ENCODE measurements around the gene WFDC12.

WFDC12 gene

DNA sequence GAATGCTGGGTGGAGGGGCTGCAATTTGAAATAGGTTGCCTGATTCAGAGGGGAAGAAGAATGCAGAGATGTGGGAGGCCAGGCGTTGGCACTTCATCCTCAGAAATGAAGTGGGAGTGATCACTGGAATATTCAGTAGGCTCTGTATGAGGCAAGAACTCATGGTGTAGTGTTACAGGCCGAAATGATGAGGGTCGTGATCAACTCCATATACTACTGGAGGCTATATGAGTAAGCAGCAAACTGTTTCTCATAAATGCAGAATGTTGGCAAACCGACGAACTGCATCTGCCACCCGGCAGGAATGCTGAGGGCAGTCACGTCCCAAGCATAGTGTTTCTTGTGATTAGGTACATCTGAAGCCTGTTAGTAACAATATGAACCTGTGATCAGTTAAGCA, 36.0 kb downstream of the WFDC12 start:
- no peak for DNase-seq

DNA sequence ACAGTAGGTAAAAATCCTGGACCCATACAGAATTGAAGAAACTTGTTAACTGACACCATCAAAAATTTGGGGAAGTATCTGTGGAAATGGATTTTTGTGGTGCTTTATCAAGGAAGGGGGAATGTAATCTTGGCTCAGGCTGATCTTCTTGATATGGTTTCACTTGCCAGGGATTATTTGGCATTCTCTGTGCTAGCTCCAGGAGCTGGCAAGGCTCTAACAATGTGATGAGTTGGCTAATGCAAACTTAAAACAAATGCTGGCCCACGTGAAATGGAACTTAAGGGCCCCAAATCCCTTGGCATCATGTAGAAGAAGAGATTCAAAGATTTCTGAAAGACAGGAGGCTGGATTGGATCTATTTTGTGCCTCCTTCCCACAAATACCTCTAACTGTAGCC, 36.5 kb downstream of the WFDC12 start:
- DNase-seq = no peak

DNA sequence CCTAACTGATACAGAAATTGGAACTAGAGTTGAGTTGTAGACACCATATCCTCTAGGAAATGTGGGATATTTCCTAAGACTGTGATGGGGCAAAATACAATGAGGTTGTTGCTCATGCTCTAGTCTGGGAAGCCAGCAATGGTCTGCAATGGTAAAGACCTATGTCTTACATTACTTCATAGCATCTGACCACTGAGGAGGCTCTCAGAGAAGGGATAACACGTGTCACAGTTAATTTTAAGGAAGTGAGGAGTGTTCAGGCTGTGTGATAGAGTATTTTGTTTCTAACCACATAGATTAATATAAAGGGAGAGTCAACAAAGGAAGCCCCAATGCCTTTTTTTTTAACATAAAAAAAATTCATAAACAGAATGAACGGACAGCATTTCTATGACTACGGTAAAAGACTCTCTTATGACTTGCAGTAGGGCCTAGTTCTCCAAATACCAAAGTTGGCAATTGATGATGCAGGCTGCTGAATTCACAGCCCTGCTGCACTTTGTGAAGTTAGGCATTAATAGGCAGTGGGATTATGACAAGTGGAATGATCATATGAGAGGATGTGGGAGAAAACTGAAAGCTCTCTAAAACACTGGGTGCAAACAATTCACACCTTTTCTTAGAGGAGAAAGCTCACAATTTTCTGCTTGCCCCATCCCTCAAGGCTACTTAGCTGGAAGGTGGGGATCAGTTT, 37.0 kb downstream of the WFDC12 start:
- DNase-seq = no peak

DNA sequence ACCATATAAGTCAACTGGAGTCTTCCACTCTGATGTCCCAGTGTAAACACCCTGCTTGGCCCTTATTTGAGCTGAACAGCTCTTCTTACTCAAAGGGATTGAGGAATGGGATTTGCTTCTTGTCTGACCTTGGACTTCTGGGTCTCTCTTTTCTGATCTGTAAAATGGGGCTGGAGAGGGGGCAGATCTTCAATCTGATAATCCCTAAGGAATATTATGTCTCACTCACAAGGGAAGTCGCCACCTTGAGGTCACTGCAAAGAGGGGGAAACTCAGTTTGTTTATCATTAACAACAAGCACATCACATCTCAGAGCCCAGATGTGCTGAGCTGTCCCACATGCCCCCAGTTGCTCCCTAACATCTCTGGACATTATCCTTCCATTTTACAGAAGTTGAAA, 38.4 kb downstream of the WFDC12 start:
- no peak for DNase-seq

DNA sequence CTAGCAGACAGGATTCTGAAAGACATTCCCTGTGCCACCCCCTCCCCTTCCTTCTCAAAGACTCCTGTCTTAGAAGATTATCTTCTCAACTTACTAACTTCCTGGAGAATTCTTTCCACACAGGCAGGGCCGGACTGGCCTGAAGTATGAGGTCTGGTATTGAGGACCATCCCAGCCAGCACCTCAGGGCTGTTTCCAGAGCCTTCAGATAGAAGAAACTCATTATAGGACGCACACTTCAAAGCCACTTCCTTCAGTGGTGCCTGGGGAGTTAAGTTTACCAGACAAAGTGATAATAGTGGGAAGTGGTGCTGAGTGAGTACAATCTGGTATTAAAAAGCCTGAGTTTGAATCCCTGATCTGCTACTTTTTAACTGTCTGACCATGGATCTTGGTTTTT, 39.0 kb downstream of the WFDC12 start:
- DNase-seq = no peak

DNA sequence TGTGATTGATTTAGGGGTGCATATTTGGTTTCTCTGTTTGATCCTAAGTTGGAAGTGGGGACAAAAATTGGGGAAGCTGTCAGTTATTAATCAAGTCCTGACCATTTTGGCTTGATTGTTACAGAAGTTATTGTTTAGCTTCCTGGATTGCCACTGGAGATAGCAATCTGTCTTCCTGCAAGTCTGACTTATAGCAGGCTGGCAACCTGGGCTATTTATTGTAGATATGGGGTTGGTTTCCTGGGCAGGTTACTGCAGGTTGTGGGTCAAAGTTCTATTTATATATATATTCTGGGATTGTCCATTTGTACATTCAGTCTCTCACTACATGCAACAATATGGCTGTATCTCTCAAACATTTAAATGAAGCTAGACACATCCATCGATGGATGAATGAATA, 41.1 kb downstream of the WFDC12 start:
- DNase-seq = no peak

DNA sequence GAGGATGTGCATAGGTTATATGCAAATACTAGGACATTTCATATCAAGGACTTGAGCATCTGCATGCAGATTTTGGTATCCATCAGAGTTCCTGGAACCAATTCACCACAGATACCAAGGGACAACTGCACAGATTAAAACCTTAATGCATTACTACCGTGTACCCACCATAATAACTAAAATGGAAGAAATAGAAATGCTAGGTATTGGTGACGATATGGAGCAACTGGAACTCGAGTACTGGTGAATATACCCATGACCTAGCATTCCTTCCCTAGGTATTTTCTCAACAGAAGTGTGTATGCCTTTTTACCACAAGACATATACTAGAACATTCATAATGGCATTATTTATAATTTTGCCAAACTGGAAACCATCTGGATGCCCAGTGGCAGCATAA, 41.8 kb downstream of the WFDC12 start:
- DNase-seq = no peak

DNA sequence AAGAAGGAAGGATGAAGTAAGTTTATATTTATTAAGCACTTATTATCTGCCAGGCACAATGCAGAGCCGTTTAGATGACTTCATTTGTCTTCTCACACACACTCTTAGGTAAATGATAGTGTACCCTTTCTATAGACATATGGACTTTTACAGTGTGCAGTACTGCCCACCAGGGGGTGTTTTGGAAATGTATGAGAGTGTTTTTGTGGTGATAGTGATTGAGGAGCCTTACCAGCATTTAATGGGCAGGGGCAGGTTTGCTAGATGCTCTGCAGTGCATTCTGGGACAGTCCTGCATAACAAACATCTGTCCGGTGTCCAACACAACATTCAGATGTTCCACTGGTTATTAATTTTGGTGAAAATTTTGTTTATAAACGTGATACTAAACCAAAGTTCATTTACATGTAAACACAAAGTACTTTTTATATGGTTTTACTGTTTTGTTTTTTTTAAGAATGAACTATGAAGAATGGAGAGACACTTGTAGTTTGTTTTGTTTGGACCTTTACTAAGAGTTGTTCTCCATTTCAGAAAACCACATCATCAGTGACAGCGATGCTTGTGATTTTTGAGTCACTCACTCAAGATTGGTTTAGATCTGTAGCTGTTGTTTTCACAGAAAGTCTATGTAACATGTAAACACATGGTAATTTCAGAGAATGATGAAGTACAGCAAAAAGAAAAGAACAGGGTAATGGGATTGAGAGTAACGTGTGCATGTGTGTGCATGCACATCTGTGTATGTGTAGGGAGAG, 43.2 kb downstream of the WFDC12 start:
- no peak for DNase-seq

DNA sequence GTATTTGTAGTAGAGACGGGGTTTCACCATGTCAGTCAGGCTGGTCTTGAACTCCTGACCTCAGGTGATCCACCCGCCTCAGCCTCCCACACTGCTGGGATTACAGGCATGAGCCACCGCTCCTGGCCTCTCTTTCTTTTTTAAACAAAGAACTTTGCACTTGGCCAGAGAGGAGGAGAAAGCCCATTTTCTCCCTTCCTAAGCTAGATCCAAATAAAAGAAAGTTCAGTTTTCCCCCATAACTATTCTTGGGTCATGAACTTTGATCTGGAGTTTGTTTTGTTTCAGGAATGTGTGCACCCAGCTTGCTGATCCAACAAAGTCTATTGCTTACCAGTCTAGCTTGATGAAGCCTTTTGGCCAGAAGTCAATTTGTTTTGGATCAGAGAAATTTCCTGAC, 46.7 kb downstream of the WFDC12 start:
- no peak for DNase-seq
